GM21515 (cell line): Measurements from ENCODE around the gene ATG2B.

Experiments used
- ATAC-seq: cut with Tn5 transposase; IDR thresholded peaks from one replicate; pipeline ENCODE4 v1.9.1; 2021; ENCODE audit not compliant: unreplicated experiment

Gene ATG2B

DNA sequence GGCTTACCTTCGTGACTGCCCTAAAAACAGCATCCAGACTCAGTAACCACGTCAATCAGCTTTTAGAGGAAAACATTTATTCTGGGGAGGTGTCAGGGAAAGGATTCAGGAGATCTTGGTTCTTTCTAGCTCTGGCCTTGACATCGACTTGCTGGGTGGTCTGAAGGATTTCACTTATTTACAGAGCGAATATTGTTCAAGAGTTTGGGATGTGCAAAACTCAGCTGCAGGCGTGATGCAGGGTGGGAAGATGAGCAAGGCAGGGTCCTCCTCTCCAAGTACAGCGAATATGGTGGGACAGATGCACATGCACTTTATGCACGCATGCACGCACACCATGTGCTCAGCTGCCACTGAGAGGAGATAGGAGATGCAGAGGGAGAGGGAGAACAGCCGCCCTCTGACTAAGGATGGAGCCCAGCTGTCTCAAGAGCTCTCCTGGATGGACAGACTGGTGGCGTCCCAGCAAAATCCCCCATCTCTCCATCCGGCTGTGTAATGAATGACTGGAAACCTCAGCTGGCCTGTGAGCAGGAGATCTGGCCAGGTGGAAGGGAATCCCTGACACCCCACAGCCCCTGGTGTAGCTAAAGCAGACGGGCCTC lies 131.5 kb downstream of the ATG2B start:
- ATAC-seq = no peak

DNA sequence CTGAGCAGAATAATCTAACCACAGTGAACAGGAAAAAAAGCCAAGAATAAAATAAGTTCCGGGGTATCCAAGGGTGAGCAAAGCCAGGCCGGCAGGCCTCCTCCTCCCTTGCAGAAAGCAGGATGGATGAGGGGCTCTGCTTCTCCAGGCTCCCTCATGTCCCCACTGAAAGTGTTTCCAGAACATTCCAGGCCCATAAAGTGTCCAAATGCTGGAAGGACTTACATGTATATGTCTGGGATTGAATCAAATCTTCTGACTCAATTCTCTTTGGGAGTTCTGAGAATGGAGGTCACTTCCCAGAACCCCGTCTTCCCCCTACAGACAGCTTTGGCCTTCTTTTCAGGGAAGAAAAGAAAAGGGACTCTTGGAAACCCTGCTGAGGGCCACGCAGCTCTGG lies 132.1 kb downstream of the ATG2B start:
- ATAC-seq = no peak

DNA sequence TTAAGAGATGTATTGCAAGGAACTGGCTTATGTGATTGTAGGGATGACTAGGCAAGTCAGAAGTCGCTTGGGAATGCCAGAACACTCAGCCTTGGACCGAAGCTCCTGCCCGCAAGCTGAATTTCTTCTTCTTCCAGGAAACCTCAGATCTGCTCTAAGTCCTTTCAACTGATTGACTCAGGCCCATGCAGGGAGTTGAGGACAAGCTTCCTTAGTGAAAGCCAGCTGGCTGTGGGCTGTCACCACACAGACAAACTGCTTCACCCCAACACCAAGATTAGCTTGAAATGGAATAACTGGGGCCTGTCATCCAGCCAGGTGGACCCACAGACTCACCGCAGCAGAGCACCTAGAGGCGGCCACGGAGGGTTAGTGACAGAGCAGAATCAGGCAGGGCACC lies 133.8 kb downstream of the ATG2B start:
- no peak for ATAC-seq
